BLaER1 treated with 17β-estradiol and CSF1 and Interleukin-3, amounts not matched to agents 10 nM and 100 nM (cell line): ENCODE measurements around the gene BNIP2.

Experiments
- H3K27ac ChIP-seq, 11 experiments: shearing (Covaris generic); formaldehyde crosslinking; 2 replicates each; pipeline ENCODE4 v1.8.1; 2022
- H3K27me3 ChIP-seq, 11 experiments: shearing (Covaris generic); formaldehyde crosslinking; 2 replicates each; pipeline ENCODE4 v1.8.1; 2022
- H3K36me3 ChIP-seq, 11 experiments: shearing (Covaris generic); formaldehyde crosslinking; 2 replicates each; pipeline ENCODE4 v1.8.1; 2022
- H3K4me1 ChIP-seq, 10 experiments: shearing (Covaris generic); formaldehyde crosslinking; 2 replicates each; pipeline ENCODE4 v1.8.1; 2022
- H3K4me2 ChIP-seq, 11 experiments: shearing (Covaris generic); formaldehyde crosslinking; 2 replicates each; pipeline ENCODE4 v1.8.1; 2022
- H3K4me3 ChIP-seq, 10 experiments: shearing (Covaris generic); formaldehyde crosslinking; 2 replicates each; pipeline ENCODE4 v1.8.1; 2022
- H3K9ac ChIP-seq, 11 experiments: shearing (Covaris generic); formaldehyde crosslinking; 2 replicates each; pipeline ENCODE4 v1.8.1; 2022
- H3K9me3 ChIP-seq, 11 experiments: shearing (Covaris generic); formaldehyde crosslinking; replicated peaks in 1 of 11; 2 replicates each; pipeline ENCODE4 v1.8.1; 2022
- H4K20me1 ChIP-seq, 11 experiments: shearing (Covaris generic); formaldehyde crosslinking; 2 replicates each; pipeline ENCODE4 v1.8.1; 2022
- Cebpa-rat ChIP-seq, 11 experiments: shearing (Covaris generic); IDR thresholded peaks; 2 replicates each; pipeline ENCODE4 v1.8.1; 2022

BNIP2 gene

GRCh38 chr15:59688782-59689625, at the start of gene BNIP2:
Gene BNIP2 (minus strand): TSS chr15:59689320. CDS start chr15:59682457, 6,863 bp downstream.
- TF ChIP-seq Cebpa-rat (IDR thresholded peaks at IDR 0.05): no peak
- Histone ChIP-seq H3K4me2 (peak within 1 kb of the TSS; percentile 85 to 100 (median 95)), H3K4me3 (peak within 1 kb of the TSS; percentile 68 to 97 (median 88)), H3K9ac (peak within 1 kb of the TSS; percentile 96 to 100 (median 99)), H3K27me3 (no peaks in the 10 kb centered on the region), H3K36me3 (peaks cover 4 to 37% (median 16%) of the 10 kb centered on the region in 11 experiments; a peak in 17 of 22 replicates), H3K4me1 (peaks cover 41 to 52% (median 47%) of the 10 kb centered on the region in 10 experiments), H4K20me1 (peaks cover 12 to 50% (median 38%) of the 10 kb centered on the region in 11 experiments; a peak in 20 of 22 replicates), H3K27ac (peak within 1 kb of the TSS; percentile 96 to 100 (median 99)), H3K9me3 (no peaks in the 10 kb centered on the region)

DNA sequence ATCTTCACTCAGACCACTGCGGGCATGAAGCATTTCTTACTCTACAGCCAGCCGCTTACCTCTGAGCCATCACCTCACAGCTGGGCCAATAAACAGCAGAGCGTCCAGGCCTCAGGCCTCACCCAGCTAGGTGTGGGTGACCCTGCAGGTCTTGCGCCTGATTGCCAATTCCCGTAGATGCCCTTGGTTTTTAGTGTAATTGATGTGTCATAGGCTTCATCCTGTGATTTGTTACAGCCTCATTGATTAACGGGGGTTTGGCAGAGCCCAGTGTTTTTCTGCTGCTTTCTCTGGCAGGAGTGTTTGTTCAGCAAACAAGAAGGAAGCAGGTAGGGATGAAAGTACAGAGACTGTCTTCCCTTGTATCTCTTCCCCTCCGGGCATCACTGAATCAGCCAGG, 49.6 kb upstream of the BNIP2 start:
- H3K27ac ChIP-seq: no peak overlapping the region

DNA sequence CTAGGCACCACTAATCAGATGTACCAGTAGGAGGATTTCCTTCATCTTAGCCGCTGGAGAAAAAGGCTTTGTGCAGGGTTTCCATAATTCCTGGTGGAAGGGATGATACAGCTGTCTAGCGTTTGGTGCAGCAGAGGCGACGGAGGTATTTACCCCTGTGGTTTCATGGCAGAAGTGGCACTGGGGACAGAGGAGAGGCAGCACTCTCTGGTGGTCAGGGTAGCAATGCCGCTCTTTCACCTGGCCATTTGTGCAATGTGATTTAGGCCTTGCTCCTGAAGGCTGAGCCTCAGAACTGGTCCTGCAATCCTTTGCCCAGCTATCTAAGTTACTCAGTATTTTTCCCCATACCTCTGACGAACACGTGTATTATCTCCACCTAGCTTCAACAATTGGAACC, 47.1 kb upstream of the BNIP2 start:
- Histone ChIP-seq H3K4me3 (no peak overlapping the region), H3K9me3 (no peaks in the 10 kb centered on the region), H3K4me2 (no peak overlapping the region), H3K27me3 (no peaks in the 10 kb centered on the region), H3K9ac (no peak overlapping the region), H3K27ac (no peak overlapping the region), H3K36me3 (no peaks in the 10 kb centered on the region), H3K4me1 (0 out of 20 replicates have a peak, but pooled peaks cover 0 to 3% (median 0%) of the 10 kb centered on the region in 10 experiments), H4K20me1 (no peaks in the 10 kb centered on the region)
- no peak for TF ChIP-seq Cebpa-rat (IDR thresholded peaks at IDR 0.05)

More for the DNA sequence above, 49.6 kb upstream of the BNIP2 start:
- Histone ChIP-seq H3K27me3 (no peaks in the 10 kb centered on the region), H3K9me3 (peaks cover 5 to 7% (median 6%) of the 10 kb centered on the region in 11 experiments), H3K9ac (no peak overlapping the region), H4K20me1 (no peaks in the 10 kb centered on the region), H3K4me3 (no peak overlapping the region), H3K4me2 (no peak overlapping the region), H3K36me3 (no peaks in the 10 kb centered on the region), H3K4me1 (0 out of 20 replicates have a peak, but pooled peaks cover 0 to 3% (median 0%) of the 10 kb centered on the region in 10 experiments)
- no peak for TF ChIP-seq Cebpa-rat (IDR thresholded peaks at IDR 0.05)

GRCh38 chr15:59725151-59725486, 36.0 kb upstream of the BNIP2 start:
- no peak overlapping the region for H3K4me3 ChIP-seq
- no peaks in the 10 kb centered on the region for H3K4me1 ChIP-seq
- H3K4me2 ChIP-seq: no peak overlapping the region
- no peak overlapping the region for H3K9ac ChIP-seq
- no peak overlapping the region for H3K27ac ChIP-seq
- H3K36me3 ChIP-seq: no peaks in the 10 kb centered on the region
- H3K9me3 ChIP-seq: no peaks in the 10 kb centered on the region
- TF ChIP-seq Cebpa-rat (IDR thresholded peaks at IDR 0.05): no peak
- H3K27me3 ChIP-seq: no peaks in the 10 kb centered on the region
- no peaks in the 10 kb centered on the region for H4K20me1 ChIP-seq

GRCh38 chr15:59723687-59724346, 34.7 kb upstream of the BNIP2 start:
- Histone ChIP-seq H3K4me1 (no peaks in the 10 kb centered on the region), H3K27ac (no peak overlapping the region), H3K36me3 (no peaks in the 10 kb centered on the region), H3K4me2 (no peak overlapping the region), H3K4me3 (no peak overlapping the region), H3K9me3 (no peaks in the 10 kb centered on the region), H3K9ac (no peak overlapping the region), H3K27me3 (no peaks in the 10 kb centered on the region), H4K20me1 (no peaks in the 10 kb centered on the region)
- no peak for TF ChIP-seq Cebpa-rat (IDR thresholded peaks at IDR 0.05)

DNA sequence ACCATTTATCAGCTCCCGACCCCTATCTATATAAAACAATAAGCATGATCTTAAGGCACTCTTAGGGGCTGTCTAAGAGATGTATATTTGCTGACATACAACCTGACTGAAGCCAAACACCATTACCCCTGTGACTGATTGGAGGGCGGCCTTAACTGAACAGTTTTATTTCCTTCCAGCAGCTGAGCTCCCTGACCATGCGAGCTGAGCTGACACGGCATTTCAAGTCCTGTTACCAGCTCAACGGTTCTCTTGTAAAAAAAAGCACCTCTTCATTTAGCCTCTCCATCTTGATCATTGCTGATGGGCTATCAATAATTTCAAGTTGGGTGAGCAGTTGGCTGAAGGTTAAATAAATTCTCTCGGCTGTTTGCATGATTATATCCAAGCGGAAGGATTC, 33.4 kb upstream of the BNIP2 start:
- Histone ChIP-seq H3K4me2 (no peak overlapping the region), H3K27me3 (no peaks in the 10 kb centered on the region), H3K9ac (no peak overlapping the region), H3K4me3 (no peak overlapping the region), H3K27ac (no peak overlapping the region), H3K36me3 (no peaks in the 10 kb centered on the region), H3K9me3 (no peaks in the 10 kb centered on the region), H3K4me1 (no peaks in the 10 kb centered on the region), H4K20me1 (no peaks in the 10 kb centered on the region)
- TF ChIP-seq Cebpa-rat (IDR thresholded peaks at IDR 0.05): no peak

DNA sequence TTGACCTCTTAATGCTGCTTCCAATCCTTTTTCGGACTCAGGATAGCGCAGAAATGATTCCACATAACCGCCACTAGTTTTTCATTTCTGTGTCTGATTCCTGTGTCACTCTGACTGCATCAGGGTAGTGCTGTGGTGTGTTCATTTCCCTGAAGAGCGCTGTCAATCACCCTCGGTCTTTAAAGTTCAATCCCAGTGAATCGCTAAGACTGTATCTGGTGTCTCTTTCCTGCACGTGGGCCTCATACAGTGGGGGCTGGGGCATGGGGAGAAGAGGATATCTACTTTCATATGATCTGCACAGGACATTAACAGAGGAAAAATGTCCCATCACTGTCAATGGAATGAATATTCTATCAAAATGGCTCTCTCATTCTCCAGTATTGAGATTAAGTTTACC, 32.9 kb upstream of the BNIP2 start:
- no peak overlapping the region for H3K27ac ChIP-seq
- no peaks in the 10 kb centered on the region for H3K27me3 ChIP-seq
- no peaks in the 10 kb centered on the region for H3K4me1 ChIP-seq
- H3K9me3 ChIP-seq: no peaks in the 10 kb centered on the region
- no peak overlapping the region for H3K4me3 ChIP-seq
- H3K9ac ChIP-seq: no peak overlapping the region
- H3K36me3 ChIP-seq: no peaks in the 10 kb centered on the region
- H4K20me1 ChIP-seq: no peaks in the 10 kb centered on the region
- TF ChIP-seq Cebpa-rat (IDR thresholded peaks at IDR 0.05): no peak
- H3K4me2 ChIP-seq: no peak overlapping the region

GRCh38 chr15:59721411-59721810, 32.3 kb upstream of the BNIP2 start:
- H4K20me1 ChIP-seq: no peaks in the 10 kb centered on the region
- H3K9me3 ChIP-seq: no peaks in the 10 kb centered on the region
- H3K4me1 ChIP-seq: no peaks in the 10 kb centered on the region
- H3K4me3 ChIP-seq: no peak overlapping the region
- H3K36me3 ChIP-seq: no peaks in the 10 kb centered on the region
- H3K4me2 ChIP-seq: no peak overlapping the region
- H3K27ac ChIP-seq: no peak overlapping the region
- no peak overlapping the region for H3K9ac ChIP-seq
- no peak for TF ChIP-seq Cebpa-rat (IDR thresholded peaks at IDR 0.05)
- no peaks in the 10 kb centered on the region for H3K27me3 ChIP-seq

GRCh38 chr15:59713177-59713576, 24.1 kb upstream of the BNIP2 start:
- H3K27me3 ChIP-seq: no peaks in the 10 kb centered on the region
- no peak overlapping the region for H3K4me2 ChIP-seq
- no peak overlapping the region for H3K27ac ChIP-seq
- no peak for TF ChIP-seq Cebpa-rat (IDR thresholded peaks at IDR 0.05)
- H4K20me1 ChIP-seq: no peaks in the 10 kb centered on the region
- H3K36me3 ChIP-seq: no peaks in the 10 kb centered on the region
- no peaks in the 10 kb centered on the region for H3K4me1 ChIP-seq
- H3K9ac ChIP-seq: no peak overlapping the region
- H3K9me3 ChIP-seq: peaks cover 0 to 5% (median 0%) of the 10 kb centered on the region in 11 experiments; a peak in 1 of 22 replicates
- H3K4me3 ChIP-seq: no peak overlapping the region
